Mammary epithelial cell (primary cell): ENCODE data around the gene SGIP1.

Experiments used
- EZH2 ChIP-seq: IDR thresholded peaks from 2 replicates; pipeline ENCODE4 v1.6.1; 2012; ENCODE audit warnings: low read length, inconsistent platforms, borderline replicate concordance
- TF ChIP-seq, protein P1 (sequence below), 2 donors: IDR thresholded peaks in 1 of 2; conservative IDR thresholded peaks in 1 of 2; 2 replicates each; pipeline ENCODE4 v1.5.1; 2011 to 2012; ENCODE audit warnings: inconsistent platforms in 2 of 2, low read length in 2 of 2, mild to moderate bottlenecking in 2 of 2, control low read depth in 1 of 2, low read depth in 1 of 2; ENCODE audit not compliant: insufficient read depth in 1 of 2; ENCODE audit errors: extremely low read depth in 1 of 2

DNA sequence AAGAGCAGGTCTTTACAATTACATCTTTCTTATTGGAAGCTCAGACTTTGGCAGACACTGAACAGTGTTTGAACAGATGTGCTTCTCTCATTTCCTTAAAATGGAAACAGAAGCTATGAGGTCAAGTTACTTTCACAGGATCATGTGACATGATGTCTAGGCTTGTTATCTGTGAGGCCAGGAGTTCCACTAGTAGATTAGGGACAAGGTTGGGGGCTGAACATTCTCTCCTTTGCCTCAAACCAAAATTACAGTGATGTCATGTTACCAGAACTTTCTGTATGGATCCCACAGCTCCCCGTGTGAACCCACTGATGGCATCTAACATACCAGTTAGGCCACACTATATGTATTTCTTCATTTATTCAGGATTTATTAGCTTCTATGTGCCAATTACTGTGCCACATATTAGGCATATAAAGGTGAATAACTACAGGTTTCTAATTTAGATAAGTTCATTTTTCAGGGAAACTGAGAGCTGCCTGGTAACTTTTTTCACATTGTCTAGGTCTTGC lies 224.3 kb downstream of the SGIP1 start:
- TF ChIP-seq, protein P1, sequence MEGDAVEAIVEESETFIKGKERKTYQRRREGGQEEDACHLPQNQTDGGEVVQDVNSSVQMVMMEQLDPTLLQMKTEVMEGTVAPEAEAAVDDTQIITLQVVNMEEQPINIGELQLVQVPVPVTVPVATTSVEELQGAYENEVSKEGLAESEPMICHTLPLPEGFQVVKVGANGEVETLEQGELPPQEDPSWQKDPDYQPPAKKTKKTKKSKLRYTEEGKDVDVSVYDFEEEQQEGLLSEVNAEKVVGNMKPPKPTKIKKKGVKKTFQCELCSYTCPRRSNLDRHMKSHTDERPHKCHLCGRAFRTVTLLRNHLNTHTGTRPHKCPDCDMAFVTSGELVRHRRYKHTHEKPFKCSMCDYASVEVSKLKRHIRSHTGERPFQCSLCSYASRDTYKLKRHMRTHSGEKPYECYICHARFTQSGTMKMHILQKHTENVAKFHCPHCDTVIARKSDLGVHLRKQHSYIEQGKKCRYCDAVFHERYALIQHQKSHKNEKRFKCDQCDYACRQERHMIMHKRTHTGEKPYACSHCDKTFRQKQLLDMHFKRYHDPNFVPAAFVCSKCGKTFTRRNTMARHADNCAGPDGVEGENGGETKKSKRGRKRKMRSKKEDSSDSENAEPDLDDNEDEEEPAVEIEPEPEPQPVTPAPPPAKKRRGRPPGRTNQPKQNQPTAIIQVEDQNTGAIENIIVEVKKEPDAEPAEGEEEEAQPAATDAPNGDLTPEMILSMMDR (conservative IDR thresholded peaks at IDR 0.05 in 1 of 2, IDR thresholded peaks at IDR 0.05 in 1 of 2; ENCODE audit: extremely low read depth in 1 of 2, insufficient read depth in 1 of 2, low read depth in 1 of 2, low read length in 2 of 2) = no peak
- TF ChIP-seq EZH2 = no peak
